Psoas muscle (tissue), 8 donors: ENCODE results near the gene PAF1. TPM values are rescaled to one million over a fixed set of nuclear protein-coding genes. Genes with fewer than 3 reads are reported as not detected.

ENCODE experiments used
- ATAC-seq, 4 donors: fragments of 200-7000 bp; cut with Tn5 transposase; one replicate each; pipeline ENCODE4 v1.9.1; 2020; ENCODE audit warnings: moderate library complexity in 3 of 4, mild to moderate bottlenecking in 2 of 4
- DNase-seq, 2 donors: peaks; one replicate each; pipeline ENCODE4 v3.0.0-alpha.2; 2020
- H3K27ac ChIP-seq: fragments of 200-600 bp; one replicate; pipeline ENCODE4 v1.8.0; 2022
- H3K27me3 ChIP-seq, 3 donors: fragments of 200-600 bp in 1 of 3; one replicate each; pipeline versions ENCODE4 v1.6.1 to v1.8.0; 2013 to 2022; ENCODE audit warnings: low read length in 2 of 3, mild to moderate bottlenecking in 2 of 3, moderate library complexity in 1 of 3; ENCODE audit not compliant: insufficient read depth in 3 of 3
- H3K36me3 ChIP-seq, 2 donors: fragments of 200-600 bp in 1 of 2; one replicate each; pipeline versions ENCODE4 v1.6.1 to v1.8.0; 2013 to 2022; ENCODE audit warnings: low read depth in 1 of 2, mild to moderate bottlenecking in 1 of 2, moderate library complexity in 1 of 2; ENCODE audit not compliant: insufficient read depth in 1 of 2
- H3K4me1 ChIP-seq: fragments of 200-600 bp; one replicate; pipeline ENCODE4 v1.8.0; 2022
- H3K4me3 ChIP-seq: fragments of 200-600 bp; one replicate; pipeline ENCODE4 v1.8.0; 2022; ENCODE audit warnings: mild to moderate bottlenecking
- H3K9me3 ChIP-seq: fragments of 200-600 bp; one replicate; pipeline ENCODE4 v1.8.0; 2022
- WGBS, 3 donors: extraction: QIAGEN DNeasy Blood & Tissue Kit; methylation state at CpG; one replicate each; pipeline versions ENCODE4 v1.1.6 to v1.1.7; 2013; 5-methylcytosine and 5-hydroxymethylcytosine counted together
- intact Hi-C, 2 donors: fragments of 100-400 bp; cut with DNase I; formaldehyde crosslinking; loops; one replicate each; pipeline versions ENCODE4 v1.11.0 to v1.14.2; 2022
- polyA plus RNA-seq, 3 donors: library from polyadenylated mRNA; stranded (reverse); fragments of 200-250 nt; gene quantifications; one replicate each; pipeline ENCODE4 v1.2.3, GENCODE V29; 2013
- total RNA-seq, 4 donors: library from RNA; stranded (reverse); fragmentation: NEBNext Ultra II Directional in 2 of 4; extraction: Animal tissue kit (Norgen Biotek cat#: 25700) in 2 of 4; gene quantifications; one replicate each; pipeline versions ENCODE4 v1.2.1 to v1.2.4, GENCODE V29; 2021 to 2023
- TF ChIP-seq, protein P1 (sequence below): fragments of 200-600 bp; IDR thresholded peaks from one replicate; pipeline ENCODE4 v1.8.0; 2022; ENCODE audit warnings: antibody characterized with exemption
- donor health status: healthy with polysubstance abuse.
- donor health status: DM: no; HTN: no; CAD: no; lungs with moderate emphysema.
- donor health status: Bipolar disorder and iron deficiency.
- donor health status: healthy.
- donor health status: DM: yes; HTN: yes; CAD: no.
- donor health status: DM: no; HTN: no; CAD: no.
- donor health status: DM: no; HTN: no; CAD: no.
- donor health status: DM: yes; HTN: yes; CAD: no.

The PAF1 gene
- total and polyA plus RNA-seq, 7 donors: 33.7 to 58.0 (median 35.1) TPM

DNA sequence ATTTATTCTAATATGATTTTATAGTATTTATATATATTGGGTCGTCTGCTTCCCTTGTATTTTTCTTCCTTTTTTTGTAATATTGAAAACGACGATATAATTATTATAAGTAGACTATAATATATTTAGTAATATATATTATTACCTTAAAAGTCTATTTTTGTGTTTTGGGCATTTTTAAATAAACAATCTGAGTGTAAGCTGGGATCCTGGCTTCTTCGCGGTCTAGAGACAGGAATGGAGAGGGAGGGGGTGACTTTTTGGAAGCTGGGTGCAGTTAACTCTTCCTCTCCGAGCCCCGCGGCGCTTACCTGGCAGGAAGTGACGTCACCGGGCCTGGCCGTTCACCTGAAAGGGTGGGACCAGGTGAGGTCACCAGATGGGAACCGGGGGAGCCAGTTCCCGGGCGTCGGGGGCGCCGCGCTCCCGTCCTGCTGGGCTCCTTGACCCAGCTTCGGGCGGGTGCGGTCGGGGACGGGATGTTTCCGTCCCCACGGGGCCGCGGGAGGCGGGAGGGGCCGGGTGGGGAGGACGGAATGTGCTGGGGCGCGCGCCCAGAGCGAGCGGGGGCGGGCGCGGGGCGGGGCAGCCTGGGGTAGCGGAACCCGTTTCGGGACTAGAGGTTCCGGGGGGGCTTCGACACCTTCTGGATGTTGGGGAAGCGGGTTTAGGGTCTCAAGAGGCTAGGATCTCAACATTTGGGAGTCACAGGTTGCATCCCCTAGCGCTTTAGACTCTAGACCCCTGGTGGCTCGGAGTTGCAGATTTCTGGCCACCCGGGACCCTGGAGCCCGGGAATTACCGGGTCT is 18.5 kb upstream of the PAF1 start:
- peaks cover 24% of the 10 kb centered on the region for H3K4me1 ChIP-seq
- WGBS, 3 donors: 0 to 2% (median 1%) methylated on average over 30 to 52 of the region's 52 CpGs
- intact Hi-C loops: loop anchor here in 1 of 2 donors (5.0 to 10.0 kb wide), 2 partner anchors 67 to 285 kb away; partner anchors contain the start of genes PAK4 and SAMD4B
- ATAC-seq: peak; percentile 36 to 52 (median 46)
- peaks cover 0 to 17% of the 10 kb centered on the region in 2 donors for H3K36me3 ChIP-seq
- peak overlapping the region; percentile 97 for H3K4me3 ChIP-seq
- H3K27ac ChIP-seq: peak overlapping the region; percentile 96
- H3K9me3 ChIP-seq: no peaks in the 10 kb centered on the region
- DNase-seq: peak; percentile 95 to 98
- TF ChIP-seq, protein P1, sequence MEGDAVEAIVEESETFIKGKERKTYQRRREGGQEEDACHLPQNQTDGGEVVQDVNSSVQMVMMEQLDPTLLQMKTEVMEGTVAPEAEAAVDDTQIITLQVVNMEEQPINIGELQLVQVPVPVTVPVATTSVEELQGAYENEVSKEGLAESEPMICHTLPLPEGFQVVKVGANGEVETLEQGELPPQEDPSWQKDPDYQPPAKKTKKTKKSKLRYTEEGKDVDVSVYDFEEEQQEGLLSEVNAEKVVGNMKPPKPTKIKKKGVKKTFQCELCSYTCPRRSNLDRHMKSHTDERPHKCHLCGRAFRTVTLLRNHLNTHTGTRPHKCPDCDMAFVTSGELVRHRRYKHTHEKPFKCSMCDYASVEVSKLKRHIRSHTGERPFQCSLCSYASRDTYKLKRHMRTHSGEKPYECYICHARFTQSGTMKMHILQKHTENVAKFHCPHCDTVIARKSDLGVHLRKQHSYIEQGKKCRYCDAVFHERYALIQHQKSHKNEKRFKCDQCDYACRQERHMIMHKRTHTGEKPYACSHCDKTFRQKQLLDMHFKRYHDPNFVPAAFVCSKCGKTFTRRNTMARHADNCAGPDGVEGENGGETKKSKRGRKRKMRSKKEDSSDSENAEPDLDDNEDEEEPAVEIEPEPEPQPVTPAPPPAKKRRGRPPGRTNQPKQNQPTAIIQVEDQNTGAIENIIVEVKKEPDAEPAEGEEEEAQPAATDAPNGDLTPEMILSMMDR: no peak
- no peaks in the 10 kb centered on the region for H3K27me3 ChIP-seq

DNA sequence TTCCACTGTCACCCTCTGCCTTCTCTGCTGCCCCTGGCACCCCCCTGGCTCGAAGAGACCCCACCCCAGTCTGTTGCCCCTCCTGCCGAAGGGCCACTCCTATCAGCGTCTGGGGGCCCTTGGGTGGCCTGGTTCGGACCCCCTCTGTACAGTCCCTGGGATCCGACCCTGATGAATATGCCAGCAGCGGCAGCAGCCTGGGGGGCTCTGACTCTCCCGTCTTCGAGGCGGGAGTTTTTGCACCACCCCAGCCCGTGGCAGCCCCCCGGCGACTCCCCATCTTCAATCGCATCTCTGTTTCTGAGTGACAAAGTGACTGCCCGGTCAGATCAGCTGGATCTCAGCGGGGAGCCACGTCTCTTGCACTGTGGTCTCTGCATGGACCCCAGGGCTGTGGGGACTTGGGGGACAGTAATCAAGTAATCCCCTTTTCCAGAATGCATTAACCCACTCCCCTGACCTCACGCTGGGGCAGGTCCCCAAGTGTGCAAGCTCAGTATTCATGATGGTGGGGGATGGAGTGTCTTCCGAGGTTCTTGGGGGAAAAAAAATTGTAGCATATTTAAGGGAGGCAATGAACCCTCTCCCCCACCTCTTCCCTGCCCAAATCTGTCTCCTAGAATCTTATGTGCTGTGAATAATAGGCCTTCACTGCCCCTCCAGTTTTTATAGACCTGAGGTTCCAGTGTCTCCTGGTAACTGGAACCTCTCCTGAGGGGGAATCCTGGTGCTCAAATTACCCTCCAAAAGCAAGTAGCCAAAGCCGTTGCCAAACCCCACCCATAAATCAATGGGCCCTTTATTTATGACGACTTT is 17.7 kb upstream of the PAF1 start:
- peak overlapping the region; percentile 96 for H3K27ac ChIP-seq
- H3K4me1 ChIP-seq: peaks cover 28% of the 10 kb centered on the region
- WGBS, 3 donors: 18 to 44% (median 25%) methylated on average over 20 of the region's 20 CpGs
- H3K36me3 ChIP-seq: peaks cover 0 to 17% of the 10 kb centered on the region in 2 donors
- intact Hi-C loops: no loop called here
- ATAC-seq (peak in 2 of 4 donors; percentile 5 to 17), DNase-seq (peak in 1 of 2 donors; percentile 70)
- H3K4me3 ChIP-seq: peak overlapping the region; percentile 97
- TF ChIP-seq, protein P1: no peak
- no peaks in the 10 kb centered on the region for H3K27me3 ChIP-seq
- no peaks in the 10 kb centered on the region for H3K9me3 ChIP-seq

DNA sequence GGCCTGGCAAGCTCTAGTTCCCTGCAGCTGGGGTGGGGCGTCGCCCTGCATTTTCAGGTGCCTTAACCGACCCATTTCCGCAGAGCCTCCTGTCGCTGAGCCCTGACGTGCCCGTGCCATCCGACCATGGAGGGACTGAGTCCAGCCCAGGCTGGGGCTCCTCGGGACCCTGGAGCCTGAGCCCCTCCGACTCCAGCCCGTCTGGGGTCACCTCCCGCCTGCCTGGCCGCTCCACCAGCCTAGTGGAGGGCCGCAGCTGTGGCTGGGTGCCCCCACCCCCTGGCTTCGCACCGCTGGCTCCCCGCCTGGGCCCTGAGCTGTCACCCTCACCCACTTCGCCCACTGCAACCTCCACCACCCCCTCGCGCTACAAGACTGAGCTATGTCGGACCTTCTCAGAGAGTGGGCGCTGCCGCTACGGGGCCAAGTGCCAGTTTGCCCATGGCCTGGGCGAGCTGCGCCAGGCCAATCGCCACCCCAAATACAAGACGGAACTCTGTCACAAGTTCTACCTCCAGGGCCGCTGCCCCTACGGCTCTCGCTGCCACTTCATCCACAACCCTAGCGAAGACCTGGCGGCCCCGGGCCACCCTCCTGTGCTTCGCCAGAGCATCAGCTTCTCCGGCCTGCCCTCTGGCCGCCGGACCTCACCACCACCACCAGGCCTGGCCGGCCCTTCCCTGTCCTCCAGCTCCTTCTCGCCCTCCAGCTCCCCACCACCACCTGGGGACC is 16.9 kb upstream of the PAF1 start:
- Histone ChIP-seq H3K9me3 (no peaks in the 10 kb centered on the region), H3K27ac (peak overlapping the region; percentile 96), H3K36me3 (peaks cover 0 to 17% of the 10 kb centered on the region in 2 donors), H3K4me3 (peak overlapping the region; percentile 97), H3K4me1 (peaks cover 28% of the 10 kb centered on the region), H3K27me3 (no peaks in the 10 kb centered on the region)
- TF ChIP-seq, protein P1: no peak
- intact Hi-C loops: no loop called here
- peak; percentile 51 to 82 for DNase-seq
- WGBS, 3 donors: 3 to 13% (median 4%) methylated on average over 37 to 40 of the region's 40 CpGs
- no peak for ATAC-seq

DNA sequence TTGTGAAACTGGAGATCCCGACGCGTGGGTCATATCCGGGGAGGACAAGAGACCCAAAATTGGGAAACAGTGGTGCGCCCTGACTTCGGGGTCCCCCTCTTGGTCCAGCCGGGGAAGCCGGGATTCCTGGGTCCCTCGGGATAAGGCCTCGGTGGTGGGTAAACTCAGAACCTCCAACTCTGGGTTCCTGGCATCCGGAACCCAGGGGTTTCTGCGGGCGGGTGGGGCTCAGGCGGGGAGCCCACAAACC is 16.4 kb upstream of the PAF1 start:
- peaks cover 28% of the 10 kb centered on the region for H3K4me1 ChIP-seq
- H3K27ac ChIP-seq: peak overlapping the region; percentile 96
- DNase-seq (no peak), ATAC-seq (no peak)
- H3K9me3 ChIP-seq: no peaks in the 10 kb centered on the region
- WGBS, 3 donors: 0 to 1% (median 1%) methylated on average over 13 to 14 of the region's 14 CpGs
- intact Hi-C loops: no loop called here
- peak overlapping the region; percentile 97 for H3K4me3 ChIP-seq
- H3K36me3 ChIP-seq: peaks cover 0 to 17% of the 10 kb centered on the region in 2 donors
- H3K27me3 ChIP-seq: no peaks in the 10 kb centered on the region
- TF ChIP-seq, protein P1: no peak
